Measurements from ENCODE around the gene AHSA1.

Gene AHSA1

DNA sequence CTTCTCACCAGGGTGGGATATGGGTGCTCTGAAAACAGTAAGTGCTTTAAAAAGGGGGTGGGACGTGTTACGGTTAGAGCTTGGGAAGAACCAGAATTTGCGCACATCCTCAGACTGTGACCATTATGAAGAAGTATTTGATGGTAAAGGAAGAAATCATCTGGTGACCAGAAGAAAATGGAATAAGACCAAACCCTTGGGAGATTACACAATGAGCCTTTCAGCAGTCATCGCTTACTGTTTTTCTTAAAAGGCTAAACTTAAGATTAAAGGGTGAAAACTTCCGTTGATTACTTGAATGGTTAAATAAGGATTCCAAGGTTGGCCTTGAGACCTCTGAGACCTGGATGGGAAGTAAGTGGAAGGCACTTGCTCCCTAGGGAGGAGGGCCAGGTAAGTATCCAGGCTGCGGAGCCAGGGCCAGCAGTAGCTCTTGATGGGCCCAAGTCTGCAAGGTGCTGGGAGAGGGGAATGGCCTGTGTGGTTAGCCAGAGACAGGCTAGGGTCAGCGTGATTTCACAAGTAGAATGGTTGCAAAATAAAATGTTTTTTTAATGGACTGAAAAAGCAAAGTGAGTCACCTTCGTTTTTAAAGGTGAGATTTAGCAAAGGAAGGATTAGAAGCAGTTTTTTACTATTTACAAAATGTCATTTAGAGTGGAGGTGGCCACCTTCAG lies 53.7 kb downstream of the AHSA1 start:
- DNase-seq: no peak

DNA sequence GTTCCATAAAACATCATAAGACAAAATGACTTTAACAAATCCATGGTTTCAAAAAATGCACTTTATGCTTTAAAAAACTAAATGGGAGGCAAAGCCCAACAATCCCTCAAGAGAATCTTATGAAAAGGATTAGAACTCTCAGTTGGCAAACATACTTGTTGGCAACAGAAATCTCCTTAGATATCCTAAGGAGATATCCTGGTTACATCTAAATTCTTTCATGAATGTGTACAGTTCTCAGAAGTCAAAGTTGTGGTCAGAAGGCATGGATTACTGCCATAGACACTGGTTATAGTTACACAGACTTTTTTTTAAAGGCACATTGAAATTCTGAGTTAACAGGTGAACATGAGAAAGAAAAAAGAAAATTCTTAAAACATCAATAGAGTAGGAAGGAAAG lies 58.2 kb downstream of the AHSA1 start:
- DNase-seq: no peak

Data from fibroblast of skin of right quadriceps (primary cell).